ENCODE results near the gene DHRS1.

DNA sequence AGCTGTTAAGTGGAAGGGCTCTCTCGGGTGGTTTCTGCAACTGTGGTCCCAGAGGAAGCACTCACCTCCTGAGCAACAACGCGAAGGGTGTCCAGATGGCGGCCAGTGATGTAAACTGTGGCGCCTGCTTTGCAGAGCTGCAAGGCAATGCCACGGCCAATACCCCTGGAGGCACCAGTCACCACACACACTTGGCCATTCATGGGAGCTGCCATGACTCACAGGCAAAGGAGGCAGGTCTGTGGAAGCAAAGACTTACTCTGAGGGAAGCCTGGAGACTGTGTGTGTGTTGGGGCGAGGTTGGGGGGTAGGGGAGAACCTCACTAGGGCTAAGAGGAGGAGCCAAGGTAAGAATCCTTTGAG, 707 bp downstream of the DHRS1 start:
- TF ChIP-seq, protein P1, sequence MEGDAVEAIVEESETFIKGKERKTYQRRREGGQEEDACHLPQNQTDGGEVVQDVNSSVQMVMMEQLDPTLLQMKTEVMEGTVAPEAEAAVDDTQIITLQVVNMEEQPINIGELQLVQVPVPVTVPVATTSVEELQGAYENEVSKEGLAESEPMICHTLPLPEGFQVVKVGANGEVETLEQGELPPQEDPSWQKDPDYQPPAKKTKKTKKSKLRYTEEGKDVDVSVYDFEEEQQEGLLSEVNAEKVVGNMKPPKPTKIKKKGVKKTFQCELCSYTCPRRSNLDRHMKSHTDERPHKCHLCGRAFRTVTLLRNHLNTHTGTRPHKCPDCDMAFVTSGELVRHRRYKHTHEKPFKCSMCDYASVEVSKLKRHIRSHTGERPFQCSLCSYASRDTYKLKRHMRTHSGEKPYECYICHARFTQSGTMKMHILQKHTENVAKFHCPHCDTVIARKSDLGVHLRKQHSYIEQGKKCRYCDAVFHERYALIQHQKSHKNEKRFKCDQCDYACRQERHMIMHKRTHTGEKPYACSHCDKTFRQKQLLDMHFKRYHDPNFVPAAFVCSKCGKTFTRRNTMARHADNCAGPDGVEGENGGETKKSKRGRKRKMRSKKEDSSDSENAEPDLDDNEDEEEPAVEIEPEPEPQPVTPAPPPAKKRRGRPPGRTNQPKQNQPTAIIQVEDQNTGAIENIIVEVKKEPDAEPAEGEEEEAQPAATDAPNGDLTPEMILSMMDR (conservative IDR thresholded peaks at IDR 0.05; ENCODE audit: low read length), result no peak
- TF ChIP-seq EZH2phosphoT487 (IDR thresholded peaks at IDR 0.05; ENCODE audit: borderline replicate concordance), result no peak

Data from Loucy (cell line).